ENCODE measurements around the gene LRRC27.
"Not testable (repeated sequence)": the region's sequence is repeated elsewhere in the genome, so short reads cannot be mapped to it uniquely, and the experiment has no call there.

Gene LRRC27

DNA sequence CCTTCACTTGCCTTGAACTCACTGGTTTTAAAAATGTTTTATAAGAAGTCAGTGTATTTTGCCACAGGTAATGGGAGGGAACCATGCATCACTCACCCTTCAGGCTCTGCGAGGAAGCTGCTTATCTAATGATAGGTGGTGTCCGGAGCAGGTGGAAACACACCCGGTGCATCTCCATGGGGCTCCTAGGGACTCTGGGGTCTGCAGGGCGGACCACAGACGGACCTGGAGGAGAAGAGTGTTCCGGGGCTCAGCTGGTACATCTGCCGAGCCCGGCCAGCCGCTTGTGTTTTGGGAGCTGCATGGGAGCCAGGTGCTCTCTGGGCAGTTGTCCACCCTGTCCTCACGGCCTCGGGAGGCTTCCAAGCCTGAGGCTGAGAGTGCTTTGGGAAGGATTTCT lies 7.3 kb downstream of the LRRC27 start:
- DNase-seq = no peak

GRCh38 chr10:132341017-132341416 lies 9.0 kb downstream of the LRRC27 start:
- DNase-seq = no peak

GRCh38 chr10:132341781-132342180 lies 9.8 kb downstream of the LRRC27 start:
- DNase-seq = no peak

GRCh38 chr10:132342553-132342952 lies 10.6 kb downstream of the LRRC27 start:
- no peak for DNase-seq

DNA sequence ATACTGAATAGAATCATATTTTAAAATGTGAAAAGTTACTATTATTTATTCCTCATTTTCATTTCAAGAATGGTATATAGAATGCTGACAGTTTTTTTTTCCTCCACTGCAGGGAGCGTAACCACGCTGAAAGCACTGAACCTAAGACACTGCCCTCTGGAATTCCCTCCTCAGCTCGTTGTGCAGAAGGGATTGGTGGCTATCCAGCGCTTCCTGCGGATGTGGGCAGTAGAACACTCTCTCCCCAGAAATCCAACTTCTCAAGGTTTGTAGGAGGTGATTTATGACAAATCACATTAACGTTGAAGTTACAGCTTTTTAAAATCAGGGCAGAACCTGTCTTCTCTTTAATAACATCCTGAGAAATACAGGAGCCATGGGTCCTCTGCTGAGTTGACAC lies 12.4 kb downstream of the LRRC27 start:
- no peak for DNase-seq

DNA sequence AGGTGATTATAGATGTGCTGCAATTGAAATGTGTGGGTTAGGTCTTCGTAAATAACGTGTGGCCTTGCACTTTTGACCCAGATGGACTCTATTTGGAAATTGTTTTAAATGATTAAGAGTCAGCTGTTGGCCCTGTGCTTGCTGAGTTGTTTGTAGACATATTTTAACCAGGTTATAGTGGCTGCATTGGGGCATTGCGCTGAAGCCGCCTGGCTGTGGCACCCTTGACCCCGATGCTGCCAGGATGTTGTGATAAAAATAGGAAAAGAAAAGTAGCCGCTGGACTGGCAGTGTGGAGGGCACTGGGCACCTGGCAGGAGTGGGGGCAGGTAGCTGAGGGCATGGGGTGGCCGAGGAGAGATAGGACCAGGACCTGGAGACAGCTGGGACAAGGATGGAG lies 13.4 kb downstream of the LRRC27 start:
- DNase-seq = no peak

DNA sequence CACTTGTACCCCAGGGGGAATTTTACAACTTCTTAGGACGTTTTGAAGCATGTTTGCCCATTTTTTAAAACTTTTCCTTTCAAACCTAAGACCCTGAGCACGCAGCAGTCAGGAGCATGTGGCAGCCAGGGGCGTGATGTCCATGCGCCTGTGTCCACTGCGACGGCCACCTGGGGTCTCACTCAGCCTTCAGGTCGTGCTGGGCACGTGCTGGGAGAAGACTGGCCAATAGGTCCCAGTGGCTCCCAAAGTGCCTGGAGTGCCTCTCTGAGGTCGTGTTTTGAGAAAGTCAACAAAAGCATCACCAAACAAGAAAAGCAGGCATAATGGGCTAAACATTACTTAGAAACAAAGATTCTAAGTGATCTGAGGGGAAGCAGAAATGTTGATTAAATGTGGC lies 14.8 kb downstream of the LRRC27 start:
- DNase-seq = no peak

DNA sequence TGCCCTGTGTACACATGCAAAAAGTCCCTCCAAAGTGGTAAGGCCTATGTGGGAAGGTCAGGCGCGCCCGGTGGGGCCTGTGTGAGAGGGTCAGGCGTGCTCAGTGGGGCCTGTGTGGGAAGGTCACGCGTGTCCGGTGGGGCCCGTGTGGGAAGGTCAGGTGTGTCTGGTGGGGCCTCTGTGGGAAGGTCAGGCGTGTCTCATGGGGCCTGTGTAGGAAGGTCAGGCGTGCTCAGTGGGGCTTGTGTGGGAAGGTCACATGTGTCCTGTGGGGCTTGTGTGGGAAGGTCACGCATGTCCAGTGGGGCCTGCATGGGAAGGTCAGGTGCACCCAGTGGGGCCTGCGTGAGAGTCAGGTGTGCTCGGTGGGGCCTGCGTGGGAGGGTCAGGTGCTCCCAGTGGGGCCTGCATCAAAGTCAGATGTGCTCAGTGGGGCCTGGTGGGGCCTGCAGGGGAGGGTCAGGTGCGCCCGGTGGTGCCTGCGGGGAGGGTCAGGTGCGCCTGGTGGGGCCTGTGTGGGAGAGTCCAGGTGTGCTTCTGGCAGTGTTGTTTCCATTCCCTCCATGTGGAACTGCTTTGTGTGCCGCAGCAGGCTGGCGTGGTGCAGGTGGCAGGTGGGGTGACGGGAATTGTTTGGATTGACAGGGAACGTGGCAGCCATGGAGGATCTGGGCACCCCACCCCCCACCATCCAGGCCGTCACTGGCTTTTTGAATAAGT lies 15.4 kb downstream of the LRRC27 start:
- no peak for DNase-seq

- no peak for DNase-seq
These were observed 15.9 kb downstream of the LRRC27 start for GRCh38 chr10:132347931-132348267.

- DNase-seq = no peak
These were observed 17.8 kb downstream of the LRRC27 start for GRCh38 chr10:132349766-132350165.

- no peak for DNase-seq
These were observed 18.4 kb downstream of the LRRC27 start for GRCh38 chr10:132350391-132350790.

GRCh38 chr10:132350946-132351345 lies 19.0 kb downstream of the LRRC27 start:
- no peak for DNase-seq

DNA sequence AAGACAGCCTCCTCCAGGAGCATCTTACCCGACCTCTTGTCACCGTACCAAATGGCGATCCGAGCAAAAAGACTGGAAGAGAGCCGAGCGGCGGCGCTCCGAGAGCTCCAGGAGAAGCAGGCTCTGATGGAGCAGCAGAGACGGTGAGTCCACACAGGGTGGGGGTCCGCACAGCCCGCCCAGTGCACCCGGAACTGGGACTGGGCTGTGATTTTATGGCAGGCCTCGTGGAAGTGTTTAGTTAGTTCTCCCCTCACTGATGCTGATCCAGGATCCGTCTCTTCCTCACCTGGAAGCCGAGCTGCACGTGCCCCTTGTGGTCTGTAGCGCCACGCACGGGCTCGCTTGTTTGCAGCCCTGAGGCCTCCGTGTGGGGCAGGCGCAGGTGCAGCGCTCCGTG lies 19.6 kb downstream of the LRRC27 start:
- no peak for DNase-seq

DNA sequence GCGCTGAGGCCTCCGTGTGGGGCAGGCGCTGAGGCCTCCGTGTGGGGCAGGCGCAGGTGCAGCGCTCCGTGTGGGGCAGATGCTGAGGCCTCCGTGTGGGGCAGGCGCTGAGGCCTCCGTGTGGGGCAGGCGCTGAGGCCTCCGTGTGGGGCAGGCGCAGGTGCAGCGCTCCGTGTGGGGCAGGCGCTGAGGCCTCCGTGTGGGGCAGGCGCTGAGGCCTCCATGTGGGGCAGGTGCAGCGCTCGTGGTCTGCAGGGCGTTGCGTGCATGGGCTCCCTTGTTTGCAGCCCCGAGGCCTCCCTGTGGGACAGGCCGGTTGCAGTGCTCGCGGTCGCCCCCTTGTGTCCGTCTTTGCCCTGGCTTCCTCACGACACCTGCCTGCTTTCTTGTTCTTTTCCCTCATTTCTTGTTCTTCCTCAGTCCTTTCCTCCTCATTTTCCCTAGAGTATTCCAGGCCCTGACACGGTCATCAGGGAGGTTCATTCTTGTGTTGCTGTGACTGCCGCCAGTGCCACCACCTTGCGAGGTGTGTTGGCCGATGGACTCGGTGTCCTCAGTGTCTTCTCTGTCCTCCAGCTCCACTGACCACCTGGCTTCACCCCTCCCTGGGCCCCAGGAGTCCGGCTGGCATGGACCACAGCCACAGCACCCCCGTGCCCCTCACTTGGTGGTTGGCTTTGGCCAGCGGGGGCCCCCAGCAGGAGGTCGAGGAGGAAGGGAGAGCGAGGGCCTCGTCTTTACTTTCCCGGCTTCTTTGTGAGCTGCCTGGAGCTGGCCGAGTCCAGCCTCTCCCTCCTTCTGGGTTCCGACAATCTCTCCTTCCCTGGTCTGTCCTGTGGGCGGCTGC lies 20.7 kb downstream of the LRRC27 start:
- DNase-seq = not testable (repeated sequence)

GRCh38 chr10:132353456-132354355 lies 21.7 kb downstream of the LRRC27 start:
- DNase-seq = no peak

GRCh38 chr10:132354356-132355094 lies 22.5 kb downstream of the LRRC27 start:
- DNase-seq = no peak

- no peak for DNase-seq
These were observed 23.3 kb downstream of the LRRC27 start for GRCh38 chr10:132355297-132355696.

GRCh38 chr10:132355754-132356153 lies 23.8 kb downstream of the LRRC27 start:
- no peak for DNase-seq

GRCh38 chr10:132356621-132357195 lies 24.7 kb downstream of the LRRC27 start:
- DNase-seq = no peak

DNA sequence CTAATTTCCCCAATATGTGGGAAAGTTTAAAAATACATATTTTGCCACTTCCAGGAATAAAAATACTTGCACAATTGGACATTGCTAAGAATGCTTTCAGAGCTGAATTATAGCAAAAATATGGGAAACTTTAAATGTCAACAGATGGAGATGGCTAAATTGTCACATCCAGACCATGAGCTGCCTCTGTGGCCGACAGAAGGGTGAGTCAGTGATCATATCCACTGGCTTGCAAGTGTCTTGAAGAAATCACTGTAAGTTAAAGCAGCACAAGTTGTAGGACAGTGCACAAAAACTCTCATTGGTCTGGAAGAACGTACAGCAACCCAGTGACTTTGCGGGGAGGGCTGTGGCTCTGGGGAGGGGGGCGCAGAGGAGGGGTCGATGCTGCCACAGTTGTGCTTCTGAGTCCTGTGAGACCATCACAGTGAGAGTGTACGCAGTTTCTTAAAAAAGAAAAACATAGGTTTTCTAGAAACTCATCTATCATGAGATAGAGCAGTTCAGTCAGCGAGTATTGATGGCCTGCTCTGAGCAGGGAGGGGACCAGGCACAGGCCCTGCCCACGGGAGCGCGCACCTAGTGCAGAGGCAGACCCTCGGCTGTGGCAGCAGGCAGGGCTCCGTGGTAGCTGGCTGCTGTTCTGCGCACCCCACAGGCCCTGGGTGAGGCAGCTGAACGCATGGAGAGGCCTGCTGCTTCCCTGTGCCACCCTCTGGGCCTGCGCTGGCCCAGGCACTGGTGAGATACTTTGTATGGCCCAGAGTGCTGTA lies 25.5 kb downstream of the LRRC27 start:
- no peak for DNase-seq

- no peak for DNase-seq
These were observed 27.5 kb downstream of the LRRC27 start for GRCh38 chr10:132359305-132360040.
